Measurements from ENCODE around the gene RNF130.

Gene RNF130

GRCh38 chr5:179975713-179976134 lies 95.8 kb downstream of the RNF130 start:
- H3K4me3 ChIP-seq (ENCODE audit: low read depth, low read length), result no peak overlapping the region
- TF ChIP-seq CTCF (IDR thresholded peaks at IDR 0.05; ENCODE audit: low read depth, low read length), result no peak

GRCh38 chr5:179974946-179975712 lies 96.4 kb downstream of the RNF130 start:
- no peak overlapping the region for H3K4me3 ChIP-seq (ENCODE audit: low read depth, low read length)
- TF ChIP-seq CTCF (IDR thresholded peaks at IDR 0.05; ENCODE audit: low read depth, low read length), result 0 out of 2 replicates have a peak, but pooled peaks have one; percentile 8

DNA sequence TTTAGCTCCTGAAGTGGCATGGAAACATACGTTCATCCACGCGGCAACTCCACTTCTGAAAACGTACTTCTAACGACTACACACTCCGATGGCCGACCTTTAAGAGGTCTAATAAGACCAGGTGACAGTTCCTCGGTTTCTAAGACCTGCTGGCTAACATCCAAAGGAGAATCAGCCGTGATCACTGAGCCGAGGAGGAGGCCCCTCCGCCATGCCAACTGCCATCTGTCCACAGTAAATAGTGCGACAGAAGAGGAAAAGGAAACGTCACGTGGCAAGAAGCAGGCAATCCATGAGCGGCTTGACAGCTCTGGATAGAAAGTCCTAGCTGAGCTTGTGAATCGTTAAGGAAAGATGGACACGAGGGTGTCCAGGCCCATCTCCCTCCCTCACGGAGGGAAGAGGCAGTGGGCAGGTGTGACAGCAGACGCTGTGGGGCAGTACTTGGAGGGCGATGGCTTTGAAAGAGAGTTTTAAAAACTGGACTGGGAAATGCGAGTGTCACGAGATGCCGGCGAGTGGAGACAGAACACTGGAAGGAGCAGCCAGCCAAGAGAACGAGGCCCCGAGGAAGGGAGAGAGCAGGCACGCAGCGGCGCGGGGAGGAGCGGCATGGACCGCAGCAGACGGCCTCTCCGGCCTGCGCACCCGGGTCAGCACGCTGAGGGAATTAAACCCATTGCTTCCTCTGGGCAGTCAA lies 97.2 kb downstream of the RNF130 start:
- H3K4me3 ChIP-seq (ENCODE audit: low read depth, low read length), result no peak overlapping the region
- TF ChIP-seq CTCF (IDR thresholded peaks at IDR 0.05; ENCODE audit: low read depth, low read length), result no peak

- no peak overlapping the region for H3K4me3 ChIP-seq (ENCODE audit: low read depth, low read length)
- no peak for TF ChIP-seq CTCF (IDR thresholded peaks at IDR 0.05; ENCODE audit: low read depth, low read length)
Measured at GRCh38 chr5:179973391-179973790, 98.2 kb downstream of the RNF130 start.

- H3K4me3 ChIP-seq (ENCODE audit: low read depth, low read length), result no peak overlapping the region
- no peak for TF ChIP-seq CTCF (IDR thresholded peaks at IDR 0.05; ENCODE audit: low read depth, low read length)
Measured at GRCh38 chr5:179969110-179969509, 102.4 kb downstream of the RNF130 start.

GRCh38 chr5:179967489-179967888 lies 104.1 kb downstream of the RNF130 start:
- TF ChIP-seq CTCF (IDR thresholded peaks at IDR 0.05; ENCODE audit: low read depth, low read length), result no peak
- no peak overlapping the region for H3K4me3 ChIP-seq (ENCODE audit: low read depth, low read length)

- no peak overlapping the region for H3K4me3 ChIP-seq (ENCODE audit: low read depth, low read length)
- no peak for TF ChIP-seq CTCF (IDR thresholded peaks at IDR 0.05; ENCODE audit: low read depth, low read length)
Measured at GRCh38 chr5:179964015-179964414, 107.5 kb downstream of the RNF130 start.
